ENCODE measurements around the gene LIN28A.

Gene LIN28A

GRCh38 chr1:26434161-26434752 lies 23.6 kb downstream of the LIN28A start:
- DNase-seq (ENCODE audit: low read depth in 2 of 2): no peak

GRCh38 chr1:26438041-26438440 lies 27.4 kb downstream of the LIN28A start:
- DNase-seq (ENCODE audit: low read depth in 2 of 2): no peak

- no peak for DNase-seq (ENCODE audit: low read depth in 2 of 2)
These were observed 29.6 kb downstream of the LIN28A start for GRCh38 chr1:26440259-26440658.

GRCh38 chr1:26449868-26450267 lies 39.3 kb downstream of the LIN28A start:
- no peak for DNase-seq (ENCODE audit: low read depth in 2 of 2)

GRCh38 chr1:26450908-26451307 lies 40.3 kb downstream of the LIN28A start:
- DNase-seq (ENCODE audit: low read depth in 2 of 2): no peak

GRCh38 chr1:26452459-26453183 lies 42.0 kb downstream of the LIN28A start:
- no peak for DNase-seq (ENCODE audit: low read depth in 2 of 2)

GRCh38 chr1:26459148-26459547 lies 48.5 kb downstream of the LIN28A start:
- no peak for DNase-seq (ENCODE audit: low read depth in 2 of 2)

GRCh38 chr1:26459573-26460031 lies 49.0 kb downstream of the LIN28A start:
- DNase-seq (ENCODE audit: low read depth in 2 of 2): no peak

- DNase-seq (ENCODE audit: low read depth in 2 of 2): no peak
These were observed 58.3 kb downstream of the LIN28A start for GRCh38 chr1:26468911-26469310.

- DNase-seq (ENCODE audit: low read depth in 2 of 2): no peak
These were observed 58.9 kb downstream of the LIN28A start for GRCh38 chr1:26469558-26469957.

- DNase-seq (ENCODE audit: low read depth in 2 of 2): no peak
These were observed 60.4 kb downstream of the LIN28A start for GRCh38 chr1:26470878-26471497.

GRCh38 chr1:26471498-26472319 lies 61.1 kb downstream of the LIN28A start:
- DNase-seq (ENCODE audit: low read depth in 2 of 2): no peak

- DNase-seq (ENCODE audit: low read depth in 2 of 2): peak; percentile 69 to 83
These were observed 61.8 kb downstream of the LIN28A start, which contains the start of gene HMGN2 for GRCh38 chr1:26472320-26472900. TSS of gene HMGN2 (plus strand) at chr1:26472440. CDS start at chr1:26472613, 173 bp downstream.

- DNase-seq (ENCODE audit: low read depth in 2 of 2): peak; percentile 92 to 93
These were observed 62.6 kb downstream of the LIN28A start for GRCh38 chr1:26472901-26473845.

GRCh38 chr1:26474818-26475217 lies 64.2 kb downstream of the LIN28A start:
- DNase-seq (ENCODE audit: low read depth in 2 of 2): no peak

- no peak for DNase-seq (ENCODE audit: low read depth in 2 of 2)
These were observed 65.4 kb downstream of the LIN28A start for GRCh38 chr1:26475989-26476388.

- DNase-seq (ENCODE audit: low read depth in 2 of 2): no peak
These were observed 66.3 kb downstream of the LIN28A start for GRCh38 chr1:26476958-26477357.

- no peak for DNase-seq (ENCODE audit: low read depth in 2 of 2)
These were observed 67.0 kb downstream of the LIN28A start for GRCh38 chr1:26477446-26478152.

GRCh38 chr1:26478159-26478558 lies 67.5 kb downstream of the LIN28A start:
- no peak for DNase-seq (ENCODE audit: low read depth in 2 of 2)

GRCh38 chr1:26478988-26479387 lies 68.4 kb downstream of the LIN28A start:
- no peak for DNase-seq (ENCODE audit: low read depth in 2 of 2)

All from activated CD8-positive, alpha-beta memory T cell treated with anti-CD3 and anti-CD28 coated beads for 4 hours (primary cell).